Measurements from ENCODE around the gene ATXN7.

DNA sequence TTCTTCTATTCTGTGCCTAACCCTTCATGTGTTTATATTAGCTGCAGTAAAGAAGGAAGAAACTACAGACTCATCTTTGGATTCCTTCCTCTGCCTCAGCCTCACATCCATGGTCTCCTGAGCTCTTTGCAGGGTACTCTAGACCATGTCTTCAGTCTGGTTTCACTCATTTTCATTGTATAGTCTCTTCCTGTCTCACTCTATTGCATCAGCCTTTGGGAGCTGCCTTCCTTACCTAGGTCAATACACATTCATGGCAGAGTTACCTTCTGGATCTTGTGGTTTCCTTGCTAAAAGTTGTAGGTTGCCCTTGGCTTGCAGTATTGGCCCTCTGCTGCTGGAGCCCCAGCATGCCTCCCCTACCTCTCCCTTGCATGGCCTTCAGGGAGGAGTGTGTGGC, 80.0 kb downstream of the ATXN7 start:
- TF ChIP-seq, protein P1, sequence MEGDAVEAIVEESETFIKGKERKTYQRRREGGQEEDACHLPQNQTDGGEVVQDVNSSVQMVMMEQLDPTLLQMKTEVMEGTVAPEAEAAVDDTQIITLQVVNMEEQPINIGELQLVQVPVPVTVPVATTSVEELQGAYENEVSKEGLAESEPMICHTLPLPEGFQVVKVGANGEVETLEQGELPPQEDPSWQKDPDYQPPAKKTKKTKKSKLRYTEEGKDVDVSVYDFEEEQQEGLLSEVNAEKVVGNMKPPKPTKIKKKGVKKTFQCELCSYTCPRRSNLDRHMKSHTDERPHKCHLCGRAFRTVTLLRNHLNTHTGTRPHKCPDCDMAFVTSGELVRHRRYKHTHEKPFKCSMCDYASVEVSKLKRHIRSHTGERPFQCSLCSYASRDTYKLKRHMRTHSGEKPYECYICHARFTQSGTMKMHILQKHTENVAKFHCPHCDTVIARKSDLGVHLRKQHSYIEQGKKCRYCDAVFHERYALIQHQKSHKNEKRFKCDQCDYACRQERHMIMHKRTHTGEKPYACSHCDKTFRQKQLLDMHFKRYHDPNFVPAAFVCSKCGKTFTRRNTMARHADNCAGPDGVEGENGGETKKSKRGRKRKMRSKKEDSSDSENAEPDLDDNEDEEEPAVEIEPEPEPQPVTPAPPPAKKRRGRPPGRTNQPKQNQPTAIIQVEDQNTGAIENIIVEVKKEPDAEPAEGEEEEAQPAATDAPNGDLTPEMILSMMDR (IDR thresholded peaks at IDR 0.05) = no peak
- no peak for TF ChIP-seq POLR2A (IDR thresholded peaks at IDR 0.05)

Data from Peyer's patch (tissue), 4 donors.